GM19238 (cell line): ENCODE data around the gene NKX2-1.

ENCODE experiments used
- DNase-seq: peaks from one replicate; pipeline ENCODE4 v3.0.0; 2011; ENCODE audit warnings: low spot score; ENCODE audit not compliant: insufficient read length

Gene NKX2-1

DNA sequence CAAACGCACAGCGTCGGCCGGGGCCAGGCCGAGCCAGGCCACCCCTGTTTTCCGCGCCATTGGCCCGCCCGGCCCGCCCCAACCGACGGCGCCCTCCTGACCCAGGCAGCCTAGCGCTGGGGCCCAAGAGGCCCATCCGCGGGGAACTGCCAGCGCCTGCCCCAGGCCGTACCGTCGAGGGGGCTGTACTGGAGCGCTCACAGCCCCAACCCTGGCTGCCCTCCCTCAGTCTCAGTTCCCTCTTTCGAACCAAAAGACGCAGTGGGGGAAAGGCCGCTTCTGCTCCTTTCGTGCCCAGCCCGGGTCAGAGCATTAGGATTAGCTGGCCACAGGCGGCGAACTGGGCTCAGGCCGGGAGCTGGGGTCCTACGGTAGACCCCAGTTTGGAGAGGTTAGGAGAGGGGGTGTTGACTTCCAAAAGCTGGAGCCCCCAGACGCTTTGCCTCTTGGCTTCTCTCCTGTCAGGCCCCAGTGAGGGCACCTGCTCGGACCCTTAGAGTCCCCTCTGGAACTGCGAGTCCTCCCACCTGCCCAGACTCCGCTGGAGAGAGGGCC, 1.9 kb downstream of the NKX2-1 start:
- no peak for DNase-seq

DNA sequence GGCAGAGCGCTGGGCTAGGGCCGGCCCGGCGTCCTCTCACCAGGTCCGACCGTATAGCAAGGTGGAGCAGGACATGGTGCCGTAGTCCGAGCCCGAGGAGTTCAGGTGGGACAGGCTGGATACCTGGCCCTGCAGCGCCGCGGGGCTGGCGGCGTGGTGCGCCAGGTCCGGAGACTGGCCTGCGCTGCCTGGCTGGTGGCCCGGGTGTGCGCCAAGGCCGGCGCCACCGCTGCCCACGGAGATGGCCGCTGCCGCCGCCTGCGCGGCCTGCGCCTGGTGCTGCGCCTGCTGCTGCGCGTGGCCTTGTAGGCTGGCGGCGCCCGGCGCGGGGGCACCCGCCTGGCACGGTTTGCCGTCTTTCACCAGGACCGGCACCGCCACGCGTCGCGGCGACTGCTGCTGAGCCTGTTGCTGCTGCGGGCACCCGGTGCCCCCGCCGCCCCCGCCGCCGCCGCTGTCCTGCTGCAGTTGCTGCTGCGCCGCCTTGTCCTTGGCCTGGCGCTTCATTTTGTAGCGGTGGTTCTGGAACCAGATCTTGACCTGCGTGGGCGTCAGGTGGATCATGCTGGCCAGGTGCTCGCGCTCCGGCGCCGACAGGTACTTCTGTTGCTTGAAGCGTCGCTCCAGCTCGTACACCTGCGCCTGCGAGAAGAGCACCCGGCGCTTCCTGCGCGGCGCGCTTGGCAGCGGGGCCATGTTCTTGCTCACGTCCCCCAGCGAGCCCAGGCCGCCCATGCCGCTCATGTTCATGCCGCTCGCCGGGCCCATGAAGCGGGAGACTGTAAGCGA, 2.6 kb downstream of the NKX2-1 start:
- DNase-seq, result no peak

DNA sequence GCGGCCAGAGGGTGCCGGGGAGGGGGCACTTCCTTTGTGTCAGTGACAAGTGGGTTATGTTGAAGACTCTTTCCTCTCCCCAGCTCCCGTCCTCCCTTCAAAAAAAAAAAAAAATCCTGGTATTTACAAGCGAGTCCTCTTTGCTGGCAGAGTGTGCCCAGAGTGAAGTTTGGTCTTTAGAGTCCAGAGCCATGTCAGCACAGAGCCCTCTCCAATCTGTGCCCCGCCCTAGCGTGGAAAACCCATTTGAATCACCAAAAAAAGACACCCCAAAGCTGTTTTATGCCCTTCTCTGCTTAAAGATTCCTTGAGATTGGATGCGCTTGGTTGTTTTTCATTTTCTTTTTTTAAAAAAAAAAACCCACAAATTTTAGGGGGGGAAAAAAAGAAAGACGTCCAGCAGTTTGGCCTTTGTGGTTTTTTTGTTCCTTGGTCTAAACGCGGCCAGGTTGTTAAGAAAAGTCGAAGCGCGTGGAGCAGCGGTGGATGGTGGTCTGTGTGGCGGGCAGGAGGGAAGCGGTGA, 3.3 kb downstream of the NKX2-1 start:
- DNase-seq, result no peak

DNA sequence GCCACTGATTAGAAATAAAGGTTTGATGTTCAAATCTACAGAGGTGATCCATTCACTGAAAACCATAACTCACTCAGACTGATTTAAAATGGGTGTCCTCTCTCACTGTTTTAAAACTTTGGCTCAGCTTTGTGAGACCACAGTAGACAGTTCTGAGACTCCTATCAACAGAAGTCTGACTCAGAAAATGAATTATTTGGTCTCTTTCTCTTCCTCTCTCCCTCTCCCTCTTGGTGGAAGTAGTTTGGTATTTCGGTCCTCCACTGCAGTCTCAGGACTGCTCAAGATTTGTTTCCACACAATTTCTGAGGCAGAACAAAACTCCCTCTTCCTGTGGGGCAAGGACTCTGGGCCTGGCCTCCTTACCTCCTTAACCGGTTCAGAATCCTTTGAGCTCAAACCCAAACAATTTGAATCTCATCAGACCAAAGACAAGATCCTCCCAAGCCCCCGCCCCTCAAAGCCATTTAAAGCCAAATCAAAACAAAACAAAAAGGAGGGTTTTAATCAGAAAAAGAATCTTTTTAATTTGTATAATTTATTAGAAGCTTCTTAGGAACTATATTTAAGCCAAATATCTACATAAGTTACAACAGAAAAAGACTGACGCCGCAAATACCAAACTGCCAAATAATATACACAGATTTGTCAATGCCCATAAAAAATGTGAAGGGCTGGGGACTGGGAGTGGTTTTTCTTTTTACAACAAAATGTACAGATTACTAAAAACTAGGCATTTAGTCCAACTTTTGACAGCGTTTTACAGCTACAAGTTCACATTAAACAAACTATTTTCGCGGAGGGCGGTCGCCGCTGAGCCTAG, 3.9 kb downstream of the NKX2-1 start:
- DNase-seq, result no peak

DNA sequence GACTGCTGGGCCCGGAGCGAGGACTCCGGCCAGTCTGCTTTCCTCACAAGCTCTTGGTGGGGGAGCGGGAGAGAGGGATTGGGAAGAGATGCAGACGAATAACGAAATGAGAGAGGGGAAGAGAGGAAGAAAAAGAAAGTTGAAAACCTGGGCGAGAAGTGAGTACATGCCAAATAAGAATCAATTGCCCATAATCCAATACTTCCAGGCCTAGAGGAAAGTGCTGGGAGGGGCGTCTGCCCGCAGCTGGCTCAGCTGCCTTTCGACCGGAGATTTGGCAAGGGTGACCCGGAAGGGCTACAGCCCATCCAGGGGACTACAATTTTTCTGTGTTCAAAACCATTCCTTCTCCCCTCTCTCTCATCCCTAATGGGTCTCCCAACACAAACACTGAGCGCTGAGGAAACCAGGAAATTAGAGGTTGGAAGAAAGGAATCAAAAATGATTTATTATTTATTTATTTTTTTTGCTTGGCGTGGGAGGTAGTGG, 4.9 kb downstream of the NKX2-1 start:
- no peak for DNase-seq

DNA sequence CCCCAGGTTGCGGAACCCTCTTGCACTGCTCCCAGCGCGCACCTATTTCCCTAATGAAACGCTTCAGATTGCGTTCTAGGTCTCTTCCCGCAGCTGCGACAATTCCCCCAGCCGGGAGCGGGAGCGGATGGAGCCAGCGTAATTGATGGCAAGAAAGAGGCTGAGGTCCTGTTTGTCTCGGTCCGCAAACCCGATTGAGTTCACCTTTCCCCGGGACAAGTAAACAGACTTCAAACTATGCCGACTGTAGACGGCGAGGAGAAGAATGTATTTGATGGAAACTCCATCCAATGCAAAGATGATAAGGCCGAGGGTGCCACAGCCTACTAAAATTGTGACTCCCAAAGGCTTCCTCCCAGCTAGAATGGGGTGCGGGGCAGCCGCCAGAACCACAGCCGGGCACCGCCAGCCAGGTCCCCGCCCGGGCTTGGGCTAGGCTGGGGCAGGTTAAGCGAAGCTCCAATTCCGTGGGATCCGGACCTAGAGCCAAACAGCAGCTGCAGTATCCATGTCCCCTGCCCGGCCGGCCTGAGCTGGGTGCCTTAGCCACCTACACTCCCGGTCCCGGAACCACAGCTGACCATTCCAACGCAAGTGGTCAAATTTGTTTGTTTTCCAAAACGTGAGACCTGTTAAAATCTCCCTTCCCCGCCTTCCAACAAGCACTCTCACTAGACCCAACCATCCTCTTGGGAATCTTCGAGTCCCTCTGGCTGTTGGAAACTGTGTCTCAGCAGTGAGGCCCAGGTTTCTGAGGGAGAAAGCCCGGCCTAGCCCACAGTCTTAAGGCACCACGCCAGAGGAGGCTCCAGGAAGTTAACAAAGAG, 5.5 kb downstream of the NKX2-1 start:
- DNase-seq, result no peak

DNA sequence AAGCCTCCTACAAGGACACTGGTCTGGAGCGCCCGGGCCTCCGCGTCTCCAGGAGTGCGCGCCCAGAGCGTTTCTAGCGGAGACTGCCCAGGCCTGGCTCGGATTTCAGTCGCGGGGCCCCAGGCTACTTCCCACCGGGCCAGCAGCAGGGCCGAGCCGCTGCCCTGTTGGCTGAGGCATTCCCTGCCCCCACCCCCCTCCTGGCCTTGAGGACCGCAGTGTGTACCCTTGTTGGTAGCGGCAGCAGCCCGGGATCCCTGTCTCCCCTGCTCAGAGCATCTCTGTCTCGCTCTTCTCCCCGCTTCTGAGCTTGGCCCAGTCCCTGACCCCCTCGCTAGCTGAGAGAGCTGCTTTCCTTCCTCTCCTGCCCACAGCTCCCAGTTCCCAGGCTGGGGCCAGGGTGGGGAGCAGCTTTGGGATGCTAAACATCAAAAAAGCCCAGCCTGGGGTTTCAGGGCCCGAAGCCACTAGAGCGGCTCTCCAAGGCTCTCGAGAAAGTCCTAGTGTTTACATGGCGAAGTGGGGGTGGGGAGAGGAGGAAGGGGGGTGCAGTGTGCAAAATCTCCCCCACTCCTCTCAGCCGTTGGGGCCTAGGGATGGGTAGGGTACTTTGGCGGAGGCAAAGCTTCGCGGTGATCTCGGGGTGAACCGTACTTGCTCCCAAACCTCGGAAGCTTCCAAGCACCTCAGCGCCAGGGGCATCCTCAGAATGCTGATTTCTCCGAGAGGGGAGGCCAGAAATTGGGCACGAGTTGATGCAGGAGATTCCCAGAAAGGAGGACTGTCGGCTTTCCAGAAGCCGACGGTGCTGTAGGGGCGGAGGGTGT, 6.4 kb downstream of the NKX2-1 start:
- DNase-seq, result no peak

DNA sequence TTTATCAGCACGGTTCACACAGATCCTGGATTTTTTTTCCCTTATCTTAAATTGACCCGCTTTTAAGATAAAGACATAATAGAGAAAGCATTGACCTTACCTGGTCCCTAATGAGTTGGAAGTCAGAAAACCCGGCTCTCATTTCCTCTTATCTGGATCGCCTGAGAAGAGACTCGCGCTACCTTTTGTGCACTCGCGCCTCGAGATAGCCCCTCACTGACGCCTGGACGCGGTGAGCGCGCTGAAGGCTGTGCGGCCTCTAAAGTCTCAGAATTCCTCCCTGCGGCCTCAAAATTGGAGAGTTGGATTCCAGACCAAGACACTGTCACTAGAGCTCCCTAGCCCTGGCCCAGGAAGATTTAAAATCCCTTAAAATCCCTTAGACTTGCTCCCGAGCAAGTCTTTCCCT, 7.0 kb downstream of the NKX2-1 start:
- no peak for DNase-seq

DNA sequence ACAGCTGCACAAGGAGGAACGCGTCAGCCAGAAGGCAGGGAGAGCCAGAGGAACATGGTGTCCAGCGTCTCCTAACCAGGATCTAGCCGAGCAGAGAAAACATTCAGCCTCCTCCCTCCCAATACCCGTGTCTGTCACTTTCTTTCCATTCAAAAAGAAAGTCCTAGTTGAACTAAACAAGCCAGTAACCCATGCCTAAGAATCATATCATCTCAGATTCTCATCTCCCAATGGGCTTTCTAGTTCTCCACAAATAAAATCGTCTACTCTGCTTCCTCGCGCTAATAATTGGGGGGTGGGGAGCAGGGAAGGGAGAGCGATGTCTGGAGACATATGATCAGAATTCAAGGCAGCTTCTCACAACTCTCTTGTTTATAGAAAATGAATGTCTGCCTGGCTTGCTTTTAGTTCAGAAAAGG, 7.4 kb downstream of the NKX2-1 start:
- DNase-seq, result no peak

DNA sequence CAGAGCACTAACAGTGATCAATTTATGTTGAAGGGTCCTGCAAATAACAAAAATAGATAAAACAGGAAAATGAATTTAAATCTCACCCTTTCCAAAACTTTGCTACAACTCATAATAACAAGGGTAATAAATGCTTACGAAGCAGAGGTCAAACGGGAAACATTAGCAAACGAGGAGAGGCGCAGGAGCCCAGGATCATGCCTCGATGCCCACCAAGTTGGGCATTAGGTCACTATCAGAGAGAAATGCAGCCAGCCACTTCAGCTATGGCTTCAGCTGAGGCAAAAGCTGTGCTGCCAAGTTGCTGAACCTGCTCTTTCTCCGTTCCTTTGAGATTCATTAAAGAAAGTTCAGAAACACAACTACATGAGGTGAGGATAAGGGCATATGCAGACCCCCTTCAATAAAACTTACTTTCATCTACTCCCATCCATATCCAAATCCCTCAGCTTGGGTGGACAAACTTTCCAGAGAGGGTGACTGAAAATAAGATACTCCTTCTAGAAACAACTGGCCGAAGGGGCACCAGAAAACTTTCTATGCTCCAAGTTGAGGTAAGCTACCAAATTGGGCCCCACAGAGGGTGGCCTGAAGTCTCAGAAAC, 7.9 kb downstream of the NKX2-1 start:
- no peak for DNase-seq

DNA sequence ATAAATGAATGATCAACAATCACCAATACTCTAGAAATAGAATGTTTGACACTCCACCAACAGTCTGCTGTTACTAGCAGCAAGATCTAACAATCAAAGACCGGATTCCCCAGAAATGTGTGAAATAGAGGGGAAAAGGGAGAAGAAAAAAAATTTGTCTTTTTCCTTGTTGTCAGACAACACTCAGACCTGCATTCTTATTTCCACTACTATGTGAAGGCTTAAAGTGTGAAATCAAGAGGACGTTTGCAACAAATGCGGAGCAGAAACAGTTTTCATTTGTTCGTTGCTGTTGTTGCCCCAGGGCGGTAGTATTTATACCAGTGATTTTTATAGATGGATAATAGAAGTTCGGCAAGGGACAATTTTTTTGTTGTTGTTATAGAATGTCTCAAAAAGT, 9.2 kb downstream of the NKX2-1 start:
- no peak for DNase-seq

DNA sequence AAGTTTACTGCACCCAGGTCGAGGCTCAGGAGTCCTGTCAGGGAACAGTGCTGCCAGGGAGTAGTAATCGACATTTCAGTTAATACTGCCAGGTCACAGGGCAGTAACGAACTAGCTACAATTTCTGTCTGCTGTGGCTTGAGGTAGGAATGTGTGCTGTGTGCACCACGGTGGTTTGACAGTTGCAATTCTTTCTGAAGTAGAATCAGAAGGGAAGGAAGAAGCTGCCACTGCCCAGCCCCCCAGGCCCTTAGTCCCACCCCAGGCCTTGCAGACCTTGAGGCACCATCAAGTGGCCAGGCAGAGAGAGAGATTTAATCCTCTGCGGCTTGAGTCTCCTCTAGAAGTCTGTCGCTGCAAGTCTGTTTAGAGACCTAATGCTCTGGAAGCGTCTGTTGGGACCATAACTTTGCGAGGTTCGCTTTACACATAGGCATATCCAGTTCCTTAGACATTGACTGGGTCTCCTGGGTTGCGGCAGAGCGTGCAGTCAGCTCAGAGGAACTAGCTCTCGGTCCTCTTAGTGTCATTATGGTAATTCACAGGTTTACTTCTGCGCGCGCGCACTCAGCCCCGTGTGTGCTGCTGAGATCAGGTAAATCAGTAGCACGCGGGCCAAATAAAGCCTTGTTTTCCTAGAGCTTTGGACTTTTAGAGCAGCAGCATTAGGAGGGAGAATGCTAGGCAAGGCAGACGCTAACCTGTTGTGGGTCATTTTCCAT, 9.8 kb downstream of the NKX2-1 start:
- no peak for DNase-seq

DNA sequence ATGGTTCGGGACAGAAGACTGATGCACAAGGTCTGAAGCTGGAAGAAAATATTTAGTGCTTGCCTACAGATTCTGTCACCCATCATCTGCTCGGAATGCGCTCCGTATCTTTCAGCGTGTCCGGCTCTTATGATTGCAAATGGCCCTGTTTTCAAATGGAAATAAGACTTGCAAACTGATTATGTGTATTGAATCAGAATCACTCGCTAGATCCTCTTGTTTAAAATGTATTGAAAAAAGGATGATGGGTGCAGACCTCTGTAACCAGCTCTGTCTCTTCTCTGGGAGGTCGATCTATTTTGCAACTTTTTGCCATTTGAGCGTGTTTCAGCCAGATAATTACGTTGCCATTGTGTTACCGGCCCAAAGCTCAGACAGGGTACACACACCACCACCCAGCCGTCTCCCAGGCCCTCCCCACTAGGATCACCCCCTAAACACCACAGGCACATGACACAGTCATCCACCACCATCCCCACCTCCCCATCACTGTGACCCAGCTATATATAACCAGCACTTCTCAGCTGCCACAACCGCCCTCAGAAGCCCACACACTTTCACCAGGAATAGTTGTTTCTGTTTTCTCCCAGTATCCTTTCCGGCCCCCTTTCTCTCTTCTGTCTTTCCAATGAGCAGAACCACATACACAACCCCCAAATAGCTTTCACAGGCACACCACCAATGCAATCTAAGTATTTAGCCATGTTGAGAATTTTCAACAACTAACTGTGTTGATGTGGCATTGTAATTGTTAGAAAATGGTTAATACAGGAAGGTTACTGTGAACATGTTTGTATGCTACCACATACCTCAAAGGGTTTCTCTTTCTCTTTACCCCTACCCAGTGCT, 10.7 kb downstream of the NKX2-1 start:
- DNase-seq, result no peak

DNA sequence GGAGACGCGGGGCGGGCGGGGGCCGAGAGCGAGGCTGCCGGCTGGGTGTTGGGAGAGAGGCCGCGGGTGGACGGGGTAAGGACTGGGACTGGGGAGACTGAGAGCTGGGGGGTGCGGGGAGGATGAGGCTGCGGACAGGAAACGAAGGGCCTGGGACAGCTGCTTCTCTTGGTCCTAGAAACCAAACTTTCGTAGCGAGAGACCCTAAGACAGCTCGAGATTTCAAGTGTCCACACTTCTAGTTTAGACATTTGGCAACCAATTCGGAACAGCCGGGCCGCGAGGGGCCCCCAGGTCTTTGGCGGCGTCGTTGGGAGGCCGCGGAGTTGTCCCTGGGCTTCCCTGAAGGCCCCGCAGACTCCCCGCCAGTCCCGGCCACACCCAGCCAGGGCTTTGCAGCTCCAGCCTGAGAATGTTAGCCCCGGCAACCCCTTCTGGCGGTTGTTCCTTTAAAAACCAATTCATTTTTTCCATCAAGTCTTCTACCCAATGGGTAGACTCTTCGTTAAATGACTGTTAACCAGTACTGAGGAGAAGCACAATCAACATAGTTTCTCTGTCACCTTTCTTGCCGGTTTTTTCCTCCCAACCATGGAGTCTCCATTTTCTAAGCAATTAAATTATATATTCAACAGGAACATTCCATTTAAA, 11.5 kb downstream of the NKX2-1 start:
- DNase-seq, result no peak

DNA sequence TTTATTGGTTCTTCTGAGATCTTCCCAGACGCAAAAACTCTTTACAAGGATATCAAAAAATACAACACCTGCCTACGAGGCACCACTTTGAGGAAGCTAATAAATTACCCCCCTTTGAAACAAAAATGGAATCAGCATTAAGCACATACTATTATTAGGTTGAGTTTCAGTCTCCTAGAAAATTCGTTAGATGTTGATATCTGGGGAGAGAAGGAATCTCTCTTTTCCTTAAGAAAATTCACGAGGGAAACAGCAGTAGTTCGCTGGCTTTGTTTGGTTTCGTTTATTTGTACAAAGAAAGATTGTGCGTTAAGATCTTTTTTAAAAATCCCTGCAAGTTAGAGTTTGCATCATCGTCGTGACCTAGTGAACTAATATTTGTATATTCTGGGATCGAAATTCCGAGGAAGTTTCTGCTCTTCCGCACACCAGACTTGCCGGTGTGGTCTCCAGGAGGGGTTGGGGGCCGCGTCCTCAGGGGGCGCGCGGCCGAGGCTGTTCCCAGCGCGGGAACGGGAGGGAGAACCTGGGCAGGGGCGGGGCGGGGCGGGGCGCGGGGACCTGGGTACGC, 12.1 kb downstream of the NKX2-1 start:
- DNase-seq, result no peak

DNA sequence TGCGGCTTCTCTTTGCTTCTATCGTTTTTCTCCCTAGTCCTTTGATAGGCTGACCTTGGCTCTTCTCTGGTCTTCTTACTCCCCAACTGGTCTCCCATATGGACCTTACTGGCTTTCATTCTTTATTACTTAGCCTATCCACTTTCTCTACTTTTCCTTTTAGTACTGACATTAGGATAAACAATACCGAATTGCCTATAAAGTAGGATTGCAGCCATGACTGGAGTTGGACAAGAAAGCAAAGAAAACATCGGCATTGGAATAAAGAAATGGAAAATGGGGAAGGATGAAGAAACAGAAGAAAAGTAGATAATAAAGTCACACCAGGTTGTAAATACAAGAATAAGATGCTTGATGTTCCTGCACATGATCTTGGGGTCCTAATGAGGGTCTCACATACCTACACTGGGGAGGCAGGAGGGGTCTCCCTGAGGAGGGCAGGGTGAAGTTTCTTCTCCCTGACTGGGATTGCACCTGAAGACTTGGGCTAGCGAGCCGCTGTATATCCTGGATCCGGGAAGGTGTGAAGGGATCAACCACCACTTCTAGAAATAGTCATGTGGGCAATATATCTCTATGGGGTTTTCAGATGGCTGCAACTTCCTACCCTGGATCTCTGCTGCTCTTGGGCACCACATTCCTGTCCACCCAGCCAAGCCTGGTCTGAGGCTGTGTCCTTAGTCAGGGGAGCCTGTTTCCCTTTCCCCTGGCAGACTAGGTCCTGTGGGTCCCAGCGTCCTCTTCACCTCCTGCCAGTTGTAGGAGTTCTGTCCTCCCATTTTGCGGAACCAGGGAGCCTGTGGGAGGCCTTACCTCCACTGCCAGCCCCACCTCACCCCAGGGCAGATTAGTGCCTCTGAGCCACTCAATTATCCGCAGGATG, 13.1 kb downstream of the NKX2-1 start:
- no peak for DNase-seq
